SK-N-SH treated with all-trans-retinoic acid at 6 μM for 48 hours (cell line): ENCODE data around the gene DPF3.

Source experiments
- ATAC-seq: fragments of 200-7000 bp; cut with Tn5 transposase; 3 replicates; pipeline ENCODE4 v1.9.1; 2020; ENCODE audit warnings: mild to moderate bottlenecking, moderate library complexity
- BACH2 ChIP-seq: fragments of 250-450 bp; sonication (Bioruptor Pico); IDR thresholded peaks from 2 replicates; pipeline ENCODE4 v1.9.0; 2021; ENCODE audit warnings: mild to moderate bottlenecking, borderline replicate concordance
- ESRRG ChIP-seq: fragments of 250-450 bp; sonication (Bioruptor Pico); IDR thresholded peaks from 2 replicates; pipeline ENCODE4 v1.6.1; 2021; ENCODE audit warnings: mild to moderate bottlenecking
- GLIS3 ChIP-seq: fragments of 250-450 bp; sonication (Bioruptor Pico); IDR thresholded peaks from 2 replicates; pipeline ENCODE4 v1.5.0; 2020; ENCODE audit warnings: mild to moderate bottlenecking, moderate library complexity
- ISL1 ChIP-seq: fragments of 250-450 bp; sonication (Bioruptor Pico); IDR thresholded peaks from 2 replicates; pipeline ENCODE4 v2.1.2; 2022; ENCODE audit warnings: mild to moderate bottlenecking, moderate library complexity
- OSR1 ChIP-seq: fragments of 250-450 bp; sonication (Bioruptor Pico); IDR thresholded peaks from 2 replicates; pipeline ENCODE4 v1.8.0; 2022; ENCODE audit warnings: moderate library complexity, mild to moderate bottlenecking, inconsistent platforms
- RARB ChIP-seq: fragments of 250-450 bp; sonication (Bioruptor Pico); IDR thresholded peaks from 2 replicates; pipeline ENCODE4 v1.8.0; 2021; ENCODE audit warnings: mild to moderate bottlenecking, moderate library complexity
- SNAI2 ChIP-seq: fragments of 250-450 bp; sonication (Bioruptor Pico); IDR thresholded peaks from 2 replicates; pipeline ENCODE4 v1.5.0; 2020; ENCODE audit warnings: mild to moderate bottlenecking, moderate library complexity
- TCF4 ChIP-seq: fragments of 250-450 bp; sonication (Bioruptor Pico); IDR thresholded peaks from 2 replicates; pipeline ENCODE4 v1.8.0; 2021; ENCODE audit warnings: mild to moderate bottlenecking, moderate library complexity, borderline replicate concordance
- TOX ChIP-seq: fragments of 250-450 bp; sonication (Bioruptor Pico); IDR thresholded peaks from 2 replicates; pipeline ENCODE4 v1.8.0; 2021; ENCODE audit warnings: mild to moderate bottlenecking, moderate library complexity, borderline replicate concordance
- ZC3H10 ChIP-seq: fragments of 250-450 bp; sonication (Bioruptor Pico); IDR thresholded peaks from 2 replicates; pipeline ENCODE4 v1.5.1; 2021; ENCODE audit warnings: mild to moderate bottlenecking, moderate library complexity
- ZFP3 ChIP-seq: fragments of 250-450 bp; sonication (Bioruptor Pico); IDR thresholded peaks from 2 replicates; pipeline ENCODE4 v1.5.0; 2020; ENCODE audit warnings: mild to moderate bottlenecking, moderate library complexity
- ZFP30 ChIP-seq: fragments of 450-650 bp; formaldehyde crosslinking; IDR thresholded peaks from 2 replicates; pipeline ENCODE4 v1.5.0; 2022; ENCODE audit warnings: mild to moderate bottlenecking, moderate library complexity
- ZNF565 ChIP-seq: fragments of 450-650 bp; formaldehyde crosslinking; conservative IDR thresholded peaks from 2 replicates; pipeline ENCODE4 v1.5.0; 2020; ENCODE audit warnings: low read depth, mild to moderate bottlenecking, moderate library complexity
- ZNF70 ChIP-seq: fragments of 450-650 bp; formaldehyde crosslinking; IDR thresholded peaks from 2 replicates; pipeline ENCODE4 v1.5.0; 2020; ENCODE audit warnings: mild to moderate bottlenecking, moderate library complexity
- TF ChIP-seq, protein P1 (sequence below): fragments of 250-450 bp; sonication (Bioruptor Pico); IDR thresholded peaks from 2 replicates; pipeline ENCODE4 v1.5.1; 2020; ENCODE audit warnings: low read depth, mild to moderate bottlenecking, moderate library complexity
- TF ChIP-seq, protein P2 (sequence below): fragments of 250-450 bp; sonication (Bioruptor Pico); IDR thresholded peaks from 2 replicates; pipeline ENCODE4 v1.8.0; 2021; ENCODE audit warnings: low read depth, mild to moderate bottlenecking, moderate library complexity, borderline replicate concordance
- TF ChIP-seq, protein P3 (sequence below): fragments of 250-450 bp; sonication (Bioruptor Pico); IDR thresholded peaks from 2 replicates; pipeline ENCODE4 v1.5.0; 2020; ENCODE audit warnings: mild to moderate bottlenecking, moderate library complexity
- TF ChIP-seq, protein P4 (sequence below): fragments of 250-450 bp; sonication (Bioruptor Pico); IDR thresholded peaks from 2 replicates; pipeline ENCODE4 v1.8.0; 2020; ENCODE audit warnings: mild to moderate bottlenecking, moderate library complexity, borderline replicate concordance

The DPF3 gene

DNA sequence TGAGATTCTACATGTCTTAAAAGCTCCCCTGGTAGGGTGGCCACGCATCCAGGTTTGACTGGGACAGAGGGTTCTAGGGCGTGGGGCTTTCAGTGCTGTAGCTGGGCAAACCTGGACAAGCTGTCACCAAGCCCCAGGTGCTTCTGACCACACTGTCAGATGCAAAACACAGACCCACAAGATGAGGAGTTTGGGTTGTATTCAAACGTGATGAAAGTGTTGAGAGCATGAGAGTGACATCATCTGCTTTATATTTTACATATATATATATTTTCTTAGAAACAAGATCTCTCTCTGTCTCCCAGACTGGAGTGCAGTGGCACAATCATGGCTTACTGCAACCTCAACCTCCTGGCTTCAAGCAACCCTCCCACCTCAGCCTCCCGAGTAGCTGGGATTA is 210.1 kb downstream of the DPF3 start:
- no peak for ATAC-seq

DNA sequence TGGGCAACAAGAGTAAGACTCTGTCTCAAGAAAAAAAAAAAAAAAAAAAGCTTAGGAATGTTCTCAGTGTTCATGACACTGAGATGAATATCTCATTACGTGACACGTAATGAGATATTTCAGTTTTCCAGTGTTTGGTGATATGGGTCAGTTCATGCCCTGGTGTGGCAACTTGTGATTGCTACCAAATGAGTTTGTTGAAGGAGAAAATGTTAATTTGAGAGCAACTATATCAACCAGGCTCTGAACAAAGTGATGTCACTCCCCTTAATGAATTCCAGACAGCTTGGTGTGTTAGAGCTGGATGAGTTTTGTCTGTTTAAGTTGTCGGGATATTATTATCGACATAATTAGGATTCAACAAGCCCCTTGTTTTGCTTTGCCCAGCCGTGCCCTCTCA is 211.7 kb downstream of the DPF3 start:
- ATAC-seq, result peak; percentile 64
- TF ChIP-seq ZFP3 (CRISPR knock-in tag) (no peak), ESRRG (CRISPR knock-in tag) (no peak), ZNF565 (CRISPR knock-in tag) (no peak), ZFP30 (CRISPR knock-in tag) (no peak), BACH2 (no peak), GLIS3 (no peak), TOX (CRISPR knock-in tag) (no peak), ZC3H10 (no peak), TCF4 (no peak), ZNF70 (CRISPR knock-in tag) (no peak)
- TF ChIP-seq, protein P1, sequence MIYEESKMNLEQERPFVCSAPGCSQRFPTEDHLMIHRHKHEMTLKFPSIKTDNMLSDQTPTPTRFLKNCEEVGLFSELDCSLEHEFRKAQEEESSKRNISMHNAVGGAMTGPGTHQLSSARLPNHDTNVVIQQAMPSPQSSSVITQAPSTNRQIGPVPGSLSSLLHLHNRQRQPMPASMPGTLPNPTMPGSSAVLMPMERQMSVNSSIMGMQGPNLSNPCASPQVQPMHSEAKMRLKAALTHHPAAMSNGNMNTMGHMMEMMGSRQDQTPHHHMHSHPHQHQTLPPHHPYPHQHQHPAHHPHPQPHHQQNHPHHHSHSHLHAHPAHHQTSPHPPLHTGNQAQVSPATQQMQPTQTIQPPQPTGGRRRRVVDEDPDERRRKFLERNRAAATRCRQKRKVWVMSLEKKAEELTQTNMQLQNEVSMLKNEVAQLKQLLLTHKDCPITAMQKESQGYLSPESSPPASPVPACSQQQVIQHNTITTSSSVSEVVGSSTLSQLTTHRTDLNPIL (CRISPR knock-in tag), result no peak
- TF ChIP-seq, protein P2, sequence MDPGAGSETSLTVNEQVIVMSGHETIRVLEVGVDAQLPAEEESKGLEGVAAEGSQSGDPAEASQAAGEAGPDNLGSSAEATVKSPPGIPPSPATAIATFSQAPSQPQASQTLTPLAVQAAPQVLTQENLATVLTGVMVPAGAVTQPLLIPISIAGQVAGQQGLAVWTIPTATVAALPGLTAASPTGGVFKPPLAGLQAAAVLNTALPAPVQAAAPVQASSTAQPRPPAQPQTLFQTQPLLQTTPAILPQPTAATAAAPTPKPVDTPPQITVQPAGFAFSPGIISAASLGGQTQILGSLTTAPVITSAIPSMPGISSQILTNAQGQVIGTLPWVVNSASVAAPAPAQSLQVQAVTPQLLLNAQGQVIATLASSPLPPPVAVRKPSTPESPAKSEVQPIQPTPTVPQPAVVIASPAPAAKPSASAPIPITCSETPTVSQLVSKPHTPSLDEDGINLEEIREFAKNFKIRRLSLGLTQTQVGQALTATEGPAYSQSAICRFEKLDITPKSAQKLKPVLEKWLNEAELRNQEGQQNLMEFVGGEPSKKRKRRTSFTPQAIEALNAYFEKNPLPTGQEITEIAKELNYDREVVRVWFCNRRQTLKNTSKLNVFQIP, result no peak
- TF ChIP-seq, protein P3, sequence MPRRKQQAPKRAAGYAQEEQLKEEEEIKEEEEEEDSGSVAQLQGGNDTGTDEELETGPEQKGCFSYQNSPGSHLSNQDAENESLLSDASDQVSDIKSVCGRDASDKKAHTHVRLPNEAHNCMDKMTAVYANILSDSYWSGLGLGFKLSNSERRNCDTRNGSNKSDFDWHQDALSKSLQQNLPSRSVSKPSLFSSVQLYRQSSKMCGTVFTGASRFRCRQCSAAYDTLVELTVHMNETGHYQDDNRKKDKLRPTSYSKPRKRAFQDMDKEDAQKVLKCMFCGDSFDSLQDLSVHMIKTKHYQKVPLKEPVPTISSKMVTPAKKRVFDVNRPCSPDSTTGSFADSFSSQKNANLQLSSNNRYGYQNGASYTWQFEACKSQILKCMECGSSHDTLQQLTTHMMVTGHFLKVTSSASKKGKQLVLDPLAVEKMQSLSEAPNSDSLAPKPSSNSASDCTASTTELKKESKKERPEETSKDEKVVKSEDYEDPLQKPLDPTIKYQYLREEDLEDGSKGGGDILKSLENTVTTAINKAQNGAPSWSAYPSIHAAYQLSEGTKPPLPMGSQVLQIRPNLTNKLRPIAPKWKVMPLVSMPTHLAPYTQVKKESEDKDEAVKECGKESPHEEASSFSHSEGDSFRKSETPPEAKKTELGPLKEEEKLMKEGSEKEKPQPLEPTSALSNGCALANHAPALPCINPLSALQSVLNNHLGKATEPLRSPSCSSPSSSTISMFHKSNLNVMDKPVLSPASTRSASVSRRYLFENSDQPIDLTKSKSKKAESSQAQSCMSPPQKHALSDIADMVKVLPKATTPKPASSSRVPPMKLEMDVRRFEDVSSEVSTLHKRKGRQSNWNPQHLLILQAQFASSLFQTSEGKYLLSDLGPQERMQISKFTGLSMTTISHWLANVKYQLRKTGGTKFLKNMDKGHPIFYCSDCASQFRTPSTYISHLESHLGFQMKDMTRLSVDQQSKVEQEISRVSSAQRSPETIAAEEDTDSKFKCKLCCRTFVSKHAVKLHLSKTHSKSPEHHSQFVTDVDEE, result no peak

More for the DNA sequence above, 210.1 kb downstream of the DPF3 start:
- TF ChIP-seq ISL1 (no peak), ZNF565 (CRISPR knock-in tag) (no peak), GLIS3 (no peak), OSR1 (CRISPR knock-in tag) (no peak)
- TF ChIP-seq, protein P3, result no peak

DNA sequence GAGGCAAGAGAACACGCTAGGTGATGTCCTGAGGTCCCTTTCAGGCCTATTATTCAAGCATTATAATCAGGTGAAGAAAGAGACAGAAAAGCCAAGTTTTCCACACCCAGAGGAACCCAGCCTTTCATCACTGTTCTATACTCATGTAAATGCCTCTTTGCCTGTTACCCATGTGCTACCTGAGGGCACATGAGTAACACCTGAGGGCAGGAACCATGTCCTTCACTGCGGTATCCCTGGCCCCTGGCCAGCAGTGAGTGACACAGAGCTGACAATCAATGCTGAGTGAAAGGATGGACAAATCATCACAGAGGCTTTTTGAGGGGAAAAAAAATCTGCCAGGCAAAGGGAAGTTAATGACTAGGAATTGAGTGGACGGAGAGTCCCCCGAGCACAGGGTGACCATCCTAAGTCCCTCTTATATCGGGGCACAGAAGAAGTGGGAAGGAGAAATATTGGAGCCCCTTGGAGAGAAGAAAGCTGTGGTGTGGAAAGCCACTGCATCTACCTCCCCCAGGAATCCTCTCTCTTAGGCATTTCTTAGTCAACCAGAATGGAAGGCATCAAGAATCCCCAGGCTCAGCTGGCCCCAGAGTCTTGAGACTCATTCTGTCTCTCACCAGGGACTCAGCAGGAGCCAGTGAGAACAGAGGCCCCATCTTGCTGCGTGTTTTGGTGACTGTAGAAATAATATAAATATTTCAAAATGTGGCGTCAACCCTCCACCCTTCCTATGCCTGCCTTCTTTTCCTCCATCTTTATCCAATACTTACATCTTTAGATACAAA is 212.9 kb downstream of the DPF3 start:
- no peak for ATAC-seq
- no peak for TF ChIP-seq ZFP30 (CRISPR knock-in tag)
- no peak for TF ChIP-seq ZFP3 (CRISPR knock-in tag)
- no peak for TF ChIP-seq ZC3H10
- TF ChIP-seq, protein P2, result no peak
- TF ChIP-seq, protein P4, sequence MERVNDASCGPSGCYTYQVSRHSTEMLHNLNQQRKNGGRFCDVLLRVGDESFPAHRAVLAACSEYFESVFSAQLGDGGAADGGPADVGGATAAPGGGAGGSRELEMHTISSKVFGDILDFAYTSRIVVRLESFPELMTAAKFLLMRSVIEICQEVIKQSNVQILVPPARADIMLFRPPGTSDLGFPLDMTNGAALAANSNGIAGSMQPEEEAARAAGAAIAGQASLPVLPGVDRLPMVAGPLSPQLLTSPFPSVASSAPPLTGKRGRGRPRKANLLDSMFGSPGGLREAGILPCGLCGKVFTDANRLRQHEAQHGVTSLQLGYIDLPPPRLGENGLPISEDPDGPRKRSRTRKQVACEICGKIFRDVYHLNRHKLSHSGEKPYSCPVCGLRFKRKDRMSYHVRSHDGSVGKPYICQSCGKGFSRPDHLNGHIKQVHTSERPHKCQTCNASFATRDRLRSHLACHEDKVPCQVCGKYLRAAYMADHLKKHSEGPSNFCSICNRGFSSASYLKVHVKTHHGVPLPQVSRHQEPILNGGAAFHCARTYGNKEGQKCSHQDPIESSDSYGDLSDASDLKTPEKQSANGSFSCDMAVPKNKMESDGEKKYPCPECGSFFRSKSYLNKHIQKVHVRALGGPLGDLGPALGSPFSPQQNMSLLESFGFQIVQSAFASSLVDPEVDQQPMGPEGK (CRISPR knock-in tag), result no peak
- no peak for TF ChIP-seq ISL1
- no peak for TF ChIP-seq SNAI2
- no peak for TF ChIP-seq ESRRG (CRISPR knock-in tag)
- TF ChIP-seq GLIS3, result no peak
- no peak for TF ChIP-seq OSR1 (CRISPR knock-in tag)
- TF ChIP-seq, protein P3, result no peak
- no peak for TF ChIP-seq RARB (CRISPR knock-in tag)
- no peak for TF ChIP-seq ZNF565 (CRISPR knock-in tag)
